AG09309 (cell line): Measurements from ENCODE around the gene DNAH8.
"Not testable (repeated sequence)": the region's sequence is repeated elsewhere in the genome, so short reads cannot be mapped to it uniquely, and the experiment has no call there.

Experiments used
- DNase-seq: peaks from one replicate; pipeline ENCODE4 v3.0.0-alpha.2; 2010; ENCODE audit warnings: low read depth
- H3K4me3 ChIP-seq: 2 replicates; pipeline ENCODE4 v1.5.1; 2011; ENCODE audit warnings: mild to moderate bottlenecking, low read depth, low read length, moderate library complexity; ENCODE audit not compliant: control insufficient read depth
- TF ChIP-seq, protein P1 (sequence below): IDR thresholded peaks from 2 replicates; pipeline ENCODE4 v1.5.1; 2011; ENCODE audit warnings: mild to moderate bottlenecking, low read depth, low read length, inconsistent platforms; ENCODE audit not compliant: insufficient read depth, control insufficient read depth; ENCODE audit errors: missing control alignments

The DNAH8 gene

DNA sequence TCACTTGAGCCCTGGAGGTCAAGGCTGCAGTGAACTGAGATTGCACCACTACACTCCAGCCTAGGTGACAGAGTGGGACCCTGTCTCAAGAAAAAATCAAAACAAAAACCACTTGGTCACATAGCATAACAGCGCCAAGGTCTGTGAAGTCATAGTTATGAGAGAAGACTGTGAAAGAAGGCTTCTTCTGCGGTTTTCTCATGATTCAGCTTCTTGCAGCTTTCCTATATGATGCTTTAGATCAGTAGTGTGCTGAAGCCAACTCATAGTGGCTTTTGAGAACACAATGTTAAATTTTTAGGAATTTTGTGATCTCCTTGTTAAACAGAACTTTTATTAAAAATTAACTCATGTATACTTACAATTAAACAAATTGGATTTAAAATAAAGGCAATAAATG is 197.3 kb downstream of the DNAH8 start:
- H3K4me3 ChIP-seq = no peak overlapping the region
- TF ChIP-seq, protein P1, sequence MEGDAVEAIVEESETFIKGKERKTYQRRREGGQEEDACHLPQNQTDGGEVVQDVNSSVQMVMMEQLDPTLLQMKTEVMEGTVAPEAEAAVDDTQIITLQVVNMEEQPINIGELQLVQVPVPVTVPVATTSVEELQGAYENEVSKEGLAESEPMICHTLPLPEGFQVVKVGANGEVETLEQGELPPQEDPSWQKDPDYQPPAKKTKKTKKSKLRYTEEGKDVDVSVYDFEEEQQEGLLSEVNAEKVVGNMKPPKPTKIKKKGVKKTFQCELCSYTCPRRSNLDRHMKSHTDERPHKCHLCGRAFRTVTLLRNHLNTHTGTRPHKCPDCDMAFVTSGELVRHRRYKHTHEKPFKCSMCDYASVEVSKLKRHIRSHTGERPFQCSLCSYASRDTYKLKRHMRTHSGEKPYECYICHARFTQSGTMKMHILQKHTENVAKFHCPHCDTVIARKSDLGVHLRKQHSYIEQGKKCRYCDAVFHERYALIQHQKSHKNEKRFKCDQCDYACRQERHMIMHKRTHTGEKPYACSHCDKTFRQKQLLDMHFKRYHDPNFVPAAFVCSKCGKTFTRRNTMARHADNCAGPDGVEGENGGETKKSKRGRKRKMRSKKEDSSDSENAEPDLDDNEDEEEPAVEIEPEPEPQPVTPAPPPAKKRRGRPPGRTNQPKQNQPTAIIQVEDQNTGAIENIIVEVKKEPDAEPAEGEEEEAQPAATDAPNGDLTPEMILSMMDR = no peak
- DNase-seq = no peak

DNA sequence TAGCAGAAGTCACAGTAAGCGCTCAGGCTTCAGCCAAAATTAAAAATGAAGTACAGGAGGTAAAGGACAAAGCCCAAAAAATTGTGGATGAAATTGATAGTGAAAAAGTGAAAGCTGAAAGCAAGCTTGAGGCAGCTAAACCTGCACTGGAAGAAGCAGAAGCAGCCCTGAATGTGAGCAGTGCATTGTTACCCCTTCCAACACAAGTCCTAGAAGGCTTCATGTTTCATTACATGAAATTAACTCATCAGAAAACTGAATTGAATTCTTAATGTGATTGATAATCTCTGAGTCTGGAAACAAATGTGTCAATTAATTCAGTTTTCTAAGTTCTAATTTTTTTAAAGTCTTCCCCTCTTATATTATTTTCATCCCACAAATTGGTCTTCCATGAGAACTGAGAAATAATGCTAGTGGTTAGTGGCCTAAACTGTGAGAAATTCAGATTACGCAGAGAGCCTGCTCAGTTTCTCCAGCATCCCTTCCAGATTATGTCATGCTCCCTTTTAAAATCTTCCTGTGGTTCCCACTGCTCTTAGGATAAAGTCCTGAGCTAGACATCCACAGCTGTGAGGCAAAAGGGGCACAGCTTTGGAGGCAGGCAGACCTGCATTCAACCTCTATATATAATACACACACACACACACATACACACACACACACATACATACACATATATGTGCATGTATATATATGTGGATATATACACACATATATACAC is 200.3 kb downstream of the DNAH8 start:
- no peak for DNase-seq
- no peak overlapping the region for H3K4me3 ChIP-seq
- TF ChIP-seq, protein P1 = no peak

DNA sequence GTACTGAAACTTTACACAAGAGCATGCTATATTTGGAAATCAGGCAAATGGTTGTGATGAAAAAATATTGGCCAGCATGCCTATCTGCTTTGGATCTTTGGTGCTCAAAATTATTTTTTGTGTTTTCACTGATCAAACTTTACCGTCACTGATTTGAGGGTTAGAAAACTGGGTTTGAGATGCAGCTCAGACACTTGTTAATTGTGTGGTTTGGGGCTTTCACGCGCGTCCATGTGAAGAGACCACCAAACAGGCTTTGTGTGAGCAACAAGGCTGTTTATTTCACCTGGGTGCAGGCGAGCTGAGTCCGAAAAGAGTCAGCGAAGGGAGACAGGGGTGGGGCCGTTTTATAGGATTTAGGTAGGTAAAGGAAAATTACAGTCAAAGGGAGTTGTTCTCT is 206.4 kb downstream of the DNAH8 start:
- H3K4me3 ChIP-seq, DNase-seq: not testable (repeated sequence)

DNA sequence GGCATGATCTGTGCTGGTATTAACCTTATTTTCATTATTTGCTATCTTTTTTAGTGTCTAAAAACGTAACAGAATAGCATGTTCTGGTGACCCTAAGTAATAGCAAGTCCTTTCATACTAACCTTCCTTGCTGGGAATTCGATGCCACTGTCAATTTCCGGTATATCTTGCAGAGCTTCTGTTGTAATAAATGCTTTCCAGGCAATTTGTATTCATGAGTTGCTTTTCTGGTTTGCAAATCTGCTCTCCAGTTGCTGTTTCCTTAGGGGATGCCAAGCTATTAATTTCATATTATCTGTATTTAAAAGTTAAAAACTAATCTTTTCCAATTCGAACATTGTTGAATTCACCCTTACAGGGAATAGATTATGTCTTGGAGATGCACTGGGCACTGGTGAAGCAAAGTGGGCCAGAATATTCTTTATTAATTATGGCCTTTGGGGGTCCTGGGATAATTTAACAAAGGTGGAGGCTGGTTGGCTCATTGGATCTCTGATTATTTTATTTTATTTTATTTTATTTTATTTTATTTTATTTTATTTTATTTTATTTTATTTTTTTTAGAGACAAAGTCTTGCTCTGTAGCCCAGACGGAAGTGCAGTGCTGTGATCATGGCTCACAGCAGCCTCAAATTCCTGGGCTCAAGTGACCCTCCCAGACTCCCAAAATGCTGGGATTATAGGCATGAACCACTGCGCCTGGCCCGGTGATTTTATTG is 209.8 kb downstream of the DNAH8 start:
- DNase-seq = no peak
- no peak overlapping the region for H3K4me3 ChIP-seq
- TF ChIP-seq, protein P1 = no peak

DNA sequence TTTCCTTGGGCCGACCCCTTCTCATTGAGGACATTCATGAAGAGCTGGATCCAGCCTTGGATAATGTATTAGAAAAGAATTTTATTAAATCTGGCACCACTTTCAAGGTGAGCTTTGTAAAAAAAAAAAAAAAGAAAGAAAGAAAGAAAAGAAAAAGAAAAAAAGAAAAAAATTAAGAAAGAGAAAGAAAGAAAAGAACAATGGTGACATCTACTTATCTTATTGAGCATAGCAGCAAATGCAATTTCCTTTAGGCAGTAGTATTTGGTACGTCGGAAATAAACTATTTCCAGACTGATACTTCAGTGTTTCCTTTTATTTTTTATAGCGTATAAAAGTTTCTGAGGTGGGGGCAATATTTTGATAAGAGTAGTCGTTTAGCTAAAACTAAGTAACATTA is 214.4 kb downstream of the DNAH8 start:
- TF ChIP-seq, protein P1 = no peak
- DNase-seq = no peak
- no peak overlapping the region for H3K4me3 ChIP-seq

DNA sequence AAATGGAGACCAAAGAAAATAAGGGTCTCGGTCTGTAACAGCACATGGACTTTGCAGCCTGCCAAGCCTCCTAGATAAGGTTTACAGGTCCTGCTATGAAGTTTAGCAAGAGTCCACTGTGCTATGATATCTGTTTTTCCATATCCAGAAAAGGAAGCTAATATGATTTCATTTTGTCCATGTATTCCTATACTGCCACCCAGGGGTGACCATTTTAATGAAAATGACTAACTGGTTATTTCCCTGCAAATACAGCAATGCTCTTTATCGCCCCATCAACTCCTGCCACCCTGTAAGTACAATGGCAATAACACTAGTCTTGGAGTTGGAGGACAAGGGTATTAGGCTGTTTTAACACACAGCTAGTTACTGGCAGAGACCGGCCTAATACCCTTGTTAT is 218.3 kb downstream of the DNAH8 start:
- no peak overlapping the region for H3K4me3 ChIP-seq
- no peak for DNase-seq
- TF ChIP-seq, protein P1 = peak; percentile 23

DNA sequence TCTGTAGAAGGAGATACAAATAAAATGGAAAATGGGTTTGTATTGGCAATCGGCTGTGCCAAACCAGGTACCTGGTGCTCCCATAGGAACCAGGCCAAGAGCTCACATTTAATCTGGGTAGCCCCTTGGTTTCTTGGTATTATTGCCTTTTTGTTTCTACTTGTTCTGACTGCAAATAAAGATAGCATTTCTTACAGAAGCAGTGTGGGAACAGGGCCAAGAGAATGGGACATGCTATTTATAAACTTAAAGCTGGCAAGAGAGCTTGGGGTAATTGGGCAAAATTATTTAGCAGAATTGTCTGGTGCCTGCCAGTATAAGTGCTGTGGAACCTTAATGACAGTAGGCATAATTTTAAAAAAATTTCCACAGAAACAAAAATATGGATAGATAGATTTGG is 219.9 kb downstream of the DNAH8 start:
- TF ChIP-seq, protein P1 = no peak
- DNase-seq = no peak
- H3K4me3 ChIP-seq = no peak overlapping the region
